ENCODE data around the gene B3GAT1. TPM values are rescaled to one million over a fixed set of nuclear protein-coding genes. Genes with fewer than 3 reads are reported as not detected.

The B3GAT1 gene
- polyA plus RNA-seq, 1 of the 3 experiments (the other 2 are of a cell fraction) = 0.15 TPM

- no peak for DNase-seq
- no peak for TF ChIP-seq SMC3 (IDR thresholded peaks at IDR 0.05; ENCODE audit: low read depth, low read length)
- TF ChIP-seq POLR2AphosphoS5 (IDR thresholded peaks at IDR 0.05; ENCODE audit: low read depth, low read length) = no peak
- TF ChIP-seq USF1 (IDR thresholded peaks at IDR 0.05; ENCODE audit: borderline replicate concordance, low read depth) = no peak
- TF ChIP-seq MAX (IDR thresholded peaks at IDR 0.05; ENCODE audit: low read depth) = no peak
- no peak for TF ChIP-seq REST (IDR thresholded peaks at IDR 0.05; ENCODE audit: low read depth, low read length)
- TF ChIP-seq RCOR1 (IDR thresholded peaks at IDR 0.05; ENCODE audit: low read length) = no peak
- no peak for TF ChIP-seq MXI1 (IDR thresholded peaks at IDR 0.05; ENCODE audit: low read depth, low read length)
- 56% methylated on average over 9 of the region's 11 CpGs for WGBS (ENCODE audit: low lambda C conversion rate)
- Histone ChIP-seq H4K20me1 (ENCODE audit: insufficient read depth) (no peaks in the 10 kb centered on the region), H3K4me2 (no peak overlapping the region), H3F3A (replicated peaks; ENCODE audit: insufficient read depth) (no peaks in the 10 kb centered on the region), H3K4me1 (ENCODE audit: control insufficient read depth in 1 of 2, insufficient read depth in 2 of 2, low read depth in 1 of 2, low read length in 1 of 2) (peaks cover 0 to 13% of the 10 kb centered on the region in 2 experiments; a peak in 1 of 4 replicates), H3K79me2 (ENCODE audit: insufficient read depth) (no peaks in the 10 kb centered on the region), H3K27ac (ENCODE audit: low read depth in 2 of 2, low read length in 1 of 2) (no peak overlapping the region), H3K9me3 (no peaks in the 10 kb centered on the region), H3K4me3 (ENCODE audit: low read depth in 2 of 2, low read length in 1 of 2) (no peak overlapping the region), H3K9ac (no peak overlapping the region), H3K36me3 (replicated peaks in 1 of 2; ENCODE audit: control insufficient read depth in 1 of 2, insufficient read depth in 2 of 2, low read length in 1 of 2) (no peaks in the 10 kb centered on the region), H3K9me2 (no peaks in the 10 kb centered on the region), H3K27me3 (ENCODE audit: insufficient read depth) (no peaks in the 10 kb centered on the region), H2AFZ (ENCODE audit: low read depth) (no peak overlapping the region)
- CTCF ChIA-PET = interaction anchor here (0.7 to 1.9 kb wide), 2 partner anchors 173 to 645 kb away, joined by 3 to 5 read pairs; no protein-coding TSS in a partner anchor
- POLR2A ChIA-PET = no interaction called here
Measured at GRCh38 chr11:134406264-134407185, 5.5 kb downstream of the B3GAT1 start.

GRCh38 chr11:134405841-134406240, 6.2 kb downstream of the B3GAT1 start:
- Histone ChIP-seq H3K4me1 (ENCODE audit: control insufficient read depth in 1 of 2, insufficient read depth in 2 of 2, low read depth in 1 of 2, low read length in 1 of 2) (peaks cover 0 to 8% of the 10 kb centered on the region in 2 experiments; a peak in 1 of 4 replicates), H4K20me1 (ENCODE audit: insufficient read depth) (no peaks in the 10 kb centered on the region), H3K27ac (ENCODE audit: low read depth in 2 of 2, low read length in 1 of 2) (no peak overlapping the region), H3K9me2 (no peaks in the 10 kb centered on the region), H3K79me2 (ENCODE audit: insufficient read depth) (no peaks in the 10 kb centered on the region), H3K27me3 (ENCODE audit: insufficient read depth) (no peaks in the 10 kb centered on the region), H2AFZ (ENCODE audit: low read depth) (no peak overlapping the region), H3F3A (replicated peaks; ENCODE audit: insufficient read depth) (no peaks in the 10 kb centered on the region), H3K4me2 (no peak overlapping the region), H3K36me3 (replicated peaks in 1 of 2; ENCODE audit: control insufficient read depth in 1 of 2, insufficient read depth in 2 of 2, low read length in 1 of 2) (no peaks in the 10 kb centered on the region), H3K9ac (no peak overlapping the region), H3K4me3 (ENCODE audit: low read depth in 2 of 2, low read length in 1 of 2) (no peak overlapping the region), H3K9me3 (no peaks in the 10 kb centered on the region)
- 42% methylated on average over 5 of the region's 9 CpGs for WGBS (ENCODE audit: low lambda C conversion rate)
- DNase-seq = no peak
- CTCF ChIA-PET = interaction anchor here (1.9 kb wide), 1 partner anchor 173 kb away, joined by 5 read pairs; no protein-coding TSS in a partner anchor
- POLR2A ChIA-PET = no interaction called here
- TF ChIP-seq USF2 (IDR thresholded peaks at IDR 0.05; ENCODE audit: borderline replicate concordance, low read depth, low read length) (no peak), RXRA (IDR thresholded peaks at IDR 0.05; ENCODE audit: borderline replicate concordance, low read depth) (no peak), CTCF (IDR thresholded peaks at IDR 0.05) (no peak), MEF2A (IDR thresholded peaks at IDR 0.05; ENCODE audit: borderline replicate concordance, low read depth) (no peak), FOXM1 (IDR thresholded peaks at IDR 0.05; ENCODE audit: low read depth) (no peak), RCOR1 (IDR thresholded peaks at IDR 0.05; ENCODE audit: low read length) (no peak), GATA2 (CRISPR knock-in tag; IDR thresholded peaks at IDR 0.05) (no peak), FOSL2 (IDR thresholded peaks at IDR 0.05; ENCODE audit: borderline replicate concordance, low read depth) (no peak), EP300 (IDR thresholded peaks at IDR 0.05; ENCODE audit: borderline replicate concordance in 1 of 2, low read depth in 1 of 2, low read length in 1 of 2) (no peak), IRF3 (IDR thresholded peaks at IDR 0.05; ENCODE audit: low read depth, low read length) (no peak), TCF12 (IDR thresholded peaks at IDR 0.05) (no peak)

All from SK-N-SH (cell line).